Upper lobe of left lung (tissue), 4 donors: ENCODE measurements around the gene MGLL.

ENCODE experiments used
- POLR2A ChIP-seq, 4 donors: fragments of 450-650 bp; IDR thresholded peaks; one replicate each; pipeline ENCODE4 v1.5.1; 2016 to 2017; ENCODE audit warnings: antibody characterized with exemption in 4 of 4, mild to moderate bottlenecking in 2 of 4
- TF ChIP-seq, protein P1 (sequence below), 6 experiments: fragments of 450-650 bp in 4 of 6; fragments of 200-600 bp in 2 of 6; sonication (generic) in 2 of 6; IDR thresholded peaks; one replicate each; pipeline ENCODE4 v1.5.1; 2016 to 2019; ENCODE audit warnings: antibody characterized with exemption in 6 of 6

DNA sequence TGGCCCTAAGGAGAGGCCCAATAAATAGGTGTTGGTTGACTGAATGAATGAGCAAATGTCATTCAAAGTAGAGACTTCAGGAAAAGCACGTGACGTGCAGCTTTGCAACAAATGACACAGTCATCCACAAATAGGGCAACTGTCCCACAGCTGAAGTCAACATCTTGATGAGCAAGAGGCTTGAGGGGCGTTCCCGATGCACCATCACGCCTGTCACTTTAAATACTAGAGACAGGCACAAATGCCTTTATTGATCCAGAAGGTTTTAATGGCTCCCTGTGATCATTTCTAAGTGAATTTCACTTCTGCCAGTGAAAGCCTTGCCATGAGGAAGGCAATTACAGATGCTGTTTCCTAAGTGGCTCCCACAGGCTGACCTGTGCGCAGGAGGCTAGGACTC, 105.9 kb downstream of the MGLL start:
- TF ChIP-seq, protein P1, sequence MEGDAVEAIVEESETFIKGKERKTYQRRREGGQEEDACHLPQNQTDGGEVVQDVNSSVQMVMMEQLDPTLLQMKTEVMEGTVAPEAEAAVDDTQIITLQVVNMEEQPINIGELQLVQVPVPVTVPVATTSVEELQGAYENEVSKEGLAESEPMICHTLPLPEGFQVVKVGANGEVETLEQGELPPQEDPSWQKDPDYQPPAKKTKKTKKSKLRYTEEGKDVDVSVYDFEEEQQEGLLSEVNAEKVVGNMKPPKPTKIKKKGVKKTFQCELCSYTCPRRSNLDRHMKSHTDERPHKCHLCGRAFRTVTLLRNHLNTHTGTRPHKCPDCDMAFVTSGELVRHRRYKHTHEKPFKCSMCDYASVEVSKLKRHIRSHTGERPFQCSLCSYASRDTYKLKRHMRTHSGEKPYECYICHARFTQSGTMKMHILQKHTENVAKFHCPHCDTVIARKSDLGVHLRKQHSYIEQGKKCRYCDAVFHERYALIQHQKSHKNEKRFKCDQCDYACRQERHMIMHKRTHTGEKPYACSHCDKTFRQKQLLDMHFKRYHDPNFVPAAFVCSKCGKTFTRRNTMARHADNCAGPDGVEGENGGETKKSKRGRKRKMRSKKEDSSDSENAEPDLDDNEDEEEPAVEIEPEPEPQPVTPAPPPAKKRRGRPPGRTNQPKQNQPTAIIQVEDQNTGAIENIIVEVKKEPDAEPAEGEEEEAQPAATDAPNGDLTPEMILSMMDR (IDR thresholded peaks at IDR 0.05), result no peak
- TF ChIP-seq POLR2A (IDR thresholded peaks at IDR 0.05), result no peak
